IPS-18c (cell line): ENCODE results near the gene GALT.
A peak's percentile ranks its signal among the peaks of the same experiment; 100 is the strongest.

Source experiments
- H3K4me3 ChIP-seq: 2 replicates; pipeline ENCODE4 v1.7.0; 2013; ENCODE audit warnings: low read depth, mild to moderate bottlenecking, low read length, moderate library complexity; ENCODE audit not compliant: insufficient read depth
- H3K9me3 ChIP-seq: one replicate; pipeline ENCODE4 v1.6.1; 2013; ENCODE audit warnings: mild to moderate bottlenecking, low read length, moderate library complexity; ENCODE audit not compliant: control insufficient read depth, insufficient read depth

Gene GALT

DNA sequence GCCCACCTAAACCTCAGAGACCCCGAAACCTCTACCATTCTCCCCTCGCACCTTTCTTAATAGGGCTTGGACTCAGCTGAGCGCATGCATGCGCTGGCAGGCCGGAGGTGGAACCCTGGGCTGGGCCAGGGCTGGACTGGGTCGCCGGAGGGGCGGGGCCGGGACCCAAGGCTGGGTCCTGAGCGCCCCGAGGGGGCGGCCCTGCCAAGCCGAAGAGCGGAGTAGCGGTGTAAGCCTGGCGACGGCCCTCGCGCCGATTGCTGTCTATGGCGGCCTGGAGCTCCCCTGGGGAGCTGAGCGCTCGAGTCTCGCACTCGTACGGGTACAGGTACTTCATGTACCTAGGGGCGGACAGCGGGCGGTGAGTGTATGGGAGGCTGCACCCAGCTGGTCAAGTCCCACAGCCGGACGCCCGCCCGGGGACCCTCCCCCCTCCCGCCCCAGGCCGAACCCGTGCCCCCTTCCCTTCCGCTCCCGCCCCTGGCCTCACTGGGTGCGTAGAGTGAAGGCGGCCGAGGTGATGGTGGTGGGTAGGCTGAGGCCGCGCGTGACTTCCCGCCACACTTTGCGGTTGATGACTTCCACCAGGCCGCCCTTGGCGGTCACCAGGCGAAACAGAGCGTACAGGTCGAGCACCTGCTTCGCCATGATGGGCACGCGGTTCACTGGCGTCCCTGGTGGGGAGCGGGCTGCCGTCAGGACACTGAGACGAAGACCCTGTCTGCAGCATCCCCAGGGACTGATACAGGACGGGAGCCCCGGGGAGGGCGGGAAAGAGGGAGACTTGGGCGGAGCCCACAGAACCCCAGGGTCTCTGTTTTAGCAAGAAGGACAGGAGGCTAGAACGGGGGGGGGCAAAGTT lies 22.9 kb upstream of the GALT start:
- H3K4me3 ChIP-seq, result no peak overlapping the region
- H3K9me3 ChIP-seq, result peaks cover 2% of the 10 kb centered on the region

DNA sequence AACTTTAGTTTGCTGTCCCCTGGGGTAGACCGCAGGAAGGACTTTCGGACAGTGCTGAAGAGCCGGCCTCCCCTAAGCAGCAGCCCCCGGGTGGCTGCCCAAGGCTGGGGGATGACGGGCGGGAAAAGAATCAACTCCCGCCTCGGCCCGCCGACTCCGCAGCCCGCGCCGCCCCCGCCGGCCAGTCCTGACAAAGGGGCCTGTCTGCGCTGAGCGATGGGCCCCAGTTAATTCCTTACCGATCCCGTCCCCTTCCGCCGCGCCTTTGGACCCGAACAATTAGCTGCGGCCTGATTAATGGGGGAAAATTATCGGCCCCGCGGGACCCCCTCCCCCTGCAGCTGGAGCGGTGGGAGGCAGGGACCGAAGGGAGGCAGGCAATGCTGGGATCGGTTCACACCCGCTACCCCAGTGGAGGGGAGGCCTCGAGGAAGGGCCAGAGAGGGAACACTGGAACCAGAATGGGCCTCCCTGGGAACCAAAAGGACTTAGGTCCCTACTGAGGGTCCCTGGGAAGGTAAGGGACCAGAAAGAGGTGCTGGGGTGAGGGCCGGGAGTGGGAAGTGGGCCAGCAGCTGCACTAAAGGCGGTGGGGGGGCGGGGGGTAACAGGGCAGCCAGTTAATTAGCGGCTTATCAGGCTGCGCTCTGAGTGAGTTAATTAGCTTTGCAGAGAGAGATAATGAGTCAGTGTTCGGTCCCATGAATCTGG lies 21.8 kb upstream of the GALT start:
- Histone ChIP-seq H3K4me3 (peak overlapping the region; percentile 43; the same call in 1 of the 2 replicates), H3K9me3 (peaks cover 2% of the 10 kb centered on the region)

GRCh38 chr9:34625186-34625486 lies 21.3 kb upstream of the GALT start:
- H3K9me3 ChIP-seq, result peaks cover 2% of the 10 kb centered on the region
- H3K4me3 ChIP-seq, result no peak overlapping the region

- peaks cover 2% of the 10 kb centered on the region for H3K9me3 ChIP-seq
- peak overlapping the region; percentile 53 for H3K4me3 ChIP-seq
These were observed 18.5 kb upstream of the GALT start for GRCh38 chr9:34627716-34628655.

- no peaks in the 10 kb centered on the region for H3K9me3 ChIP-seq
- H3K4me3 ChIP-seq, result peak within 1 kb of the TSS; percentile 53
These were observed 17.6 kb upstream of the GALT start, which contains the start of gene ARID3C for GRCh38 chr9:34628656-34629490. TSS of gene ARID3C (minus strand) at chr9:34629066. CDS start at chr9:34628014, 1,052 bp downstream.

GRCh38 chr9:34629491-34629808 lies 17.0 kb upstream of the GALT start:
- Histone ChIP-seq H3K9me3 (no peaks in the 10 kb centered on the region), H3K4me3 (0 out of 2 replicates have a peak overlapping the region, but pooled peaks have one; percentile 53)

DNA sequence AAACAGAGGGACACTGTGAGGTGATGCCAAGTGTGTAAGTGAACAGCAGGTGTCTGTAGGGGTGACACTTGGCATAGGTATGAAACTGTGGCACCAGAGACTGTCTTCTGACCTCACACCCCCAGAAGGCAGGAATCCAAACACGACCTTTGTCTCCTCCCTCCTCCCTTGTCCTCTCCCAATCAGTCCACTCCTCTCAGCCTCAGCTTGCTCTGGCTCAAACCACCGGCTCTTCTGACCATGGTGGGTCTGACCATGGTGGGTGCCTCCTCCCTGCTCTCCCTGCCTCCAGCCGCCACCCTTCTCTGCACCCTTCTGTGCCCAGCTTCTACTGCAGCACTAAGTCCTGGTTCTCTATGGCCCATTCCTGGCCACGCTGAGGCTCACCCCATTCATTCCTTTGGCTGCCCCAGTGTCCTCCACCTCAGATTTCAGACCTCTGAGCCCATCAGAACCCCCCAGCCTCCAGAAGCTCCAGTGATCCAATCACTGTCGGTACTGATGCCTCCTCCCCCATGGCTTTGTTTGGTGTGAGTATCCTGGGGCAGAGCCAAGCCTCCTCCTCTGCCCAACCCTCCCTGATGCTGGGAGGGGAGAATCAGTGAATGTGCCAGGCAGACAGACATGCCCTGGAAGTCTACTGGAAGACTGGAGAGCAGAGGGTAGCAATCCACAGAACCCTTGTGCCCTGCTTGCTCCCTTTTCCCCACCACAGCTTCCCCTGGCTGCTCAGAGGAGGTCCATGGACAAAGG lies 15.9 kb upstream of the GALT start:
- no peak overlapping the region for H3K4me3 ChIP-seq
- H3K9me3 ChIP-seq, result no peaks in the 10 kb centered on the region

- H3K9me3 ChIP-seq, result no peaks in the 10 kb centered on the region
- no peak overlapping the region for H3K4me3 ChIP-seq
These were observed 13.3 kb upstream of the GALT start for GRCh38 chr9:34633166-34633565.

DNA sequence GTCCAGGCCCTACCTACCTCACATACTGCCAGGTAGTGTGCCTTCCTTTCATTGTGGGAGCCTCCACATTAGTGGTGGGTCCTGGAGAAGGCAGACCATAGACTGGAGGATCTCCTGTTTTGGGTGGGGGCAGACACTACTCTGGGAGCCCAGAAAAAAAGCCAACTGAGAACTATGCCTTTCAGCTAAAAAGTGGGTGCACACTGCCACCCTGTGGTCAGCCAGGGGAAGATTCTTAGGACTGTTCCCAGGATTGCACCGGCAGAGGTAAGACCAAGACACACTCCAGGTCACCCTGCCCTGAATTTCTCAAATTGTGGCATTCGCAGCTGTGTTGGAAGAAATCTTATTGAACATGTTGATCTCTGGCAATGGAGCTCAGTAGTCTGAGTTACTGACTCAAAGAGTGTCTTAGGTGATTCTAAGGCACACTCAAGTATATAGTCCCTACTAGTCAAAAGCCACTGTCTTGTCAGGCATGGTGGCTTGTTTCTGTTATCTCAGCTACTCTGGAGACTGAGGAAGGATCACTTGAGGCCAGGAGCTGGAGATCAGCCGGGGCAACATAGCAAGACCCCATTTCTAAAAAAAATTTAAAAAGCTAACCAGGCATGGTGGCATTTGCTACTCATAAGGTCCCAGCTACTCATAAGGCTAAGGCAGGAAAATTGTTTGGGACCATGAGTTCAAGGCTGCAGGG lies 12.5 kb upstream of the GALT start:
- no peaks in the 10 kb centered on the region for H3K9me3 ChIP-seq
- H3K4me3 ChIP-seq, result no peak overlapping the region

DNA sequence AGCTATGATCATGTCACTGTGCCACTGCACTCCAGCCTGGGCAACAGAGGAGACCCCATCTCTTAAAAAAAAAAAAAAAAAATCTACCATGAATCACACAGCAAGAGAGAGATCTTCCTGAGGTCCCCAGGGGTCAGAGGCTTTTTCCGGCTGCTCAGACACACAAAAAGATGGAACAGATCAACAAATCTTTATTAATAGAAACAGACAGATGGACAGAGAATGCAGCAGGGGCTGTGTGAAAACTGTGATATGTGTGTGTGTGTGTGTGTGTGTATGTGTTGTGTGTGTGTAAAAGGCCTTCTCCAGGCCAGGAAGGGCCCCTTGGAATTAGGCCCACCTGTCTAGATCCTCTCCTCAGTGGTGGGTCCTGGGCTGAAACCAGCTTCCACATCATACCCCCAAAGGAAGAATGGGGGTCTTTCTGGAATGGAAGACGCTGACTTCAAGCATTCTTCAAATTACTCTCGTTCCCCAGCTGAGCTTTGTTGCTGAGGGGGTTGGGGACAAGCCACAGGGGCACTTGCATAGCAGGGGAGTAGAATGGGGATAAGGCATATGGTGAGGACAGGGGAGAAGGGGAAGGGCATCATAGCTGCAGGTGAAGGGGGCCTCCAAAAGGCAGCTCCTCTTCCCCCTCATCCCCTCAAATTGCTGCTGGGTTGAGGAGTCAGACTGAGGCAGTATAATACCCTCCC lies 11.8 kb upstream of the GALT start:
- H3K9me3 ChIP-seq, result no peaks in the 10 kb centered on the region
- H3K4me3 ChIP-seq, result no peak overlapping the region

DNA sequence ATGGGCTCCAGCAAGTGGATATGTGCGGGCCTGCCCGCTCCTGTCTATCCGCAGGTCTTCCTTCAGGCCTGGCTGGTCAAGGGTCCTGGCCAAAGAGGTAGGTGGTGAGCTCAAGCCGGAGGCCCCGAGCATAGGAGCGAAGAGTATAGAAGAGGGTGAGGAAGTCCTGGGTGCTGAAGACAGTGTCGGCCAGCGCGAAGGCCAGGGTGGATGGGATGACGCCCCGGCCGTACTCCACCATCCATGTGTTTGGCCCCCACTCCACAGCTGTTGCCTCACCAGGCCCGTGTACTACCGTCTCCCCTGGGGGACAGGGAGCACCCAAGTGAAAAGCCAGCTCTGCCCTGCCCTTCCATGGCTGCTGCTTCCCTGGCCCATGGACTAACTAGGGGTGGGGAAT lies 10.9 kb upstream of the GALT start:
- Histone ChIP-seq H3K9me3 (no peaks in the 10 kb centered on the region), H3K4me3 (no peak overlapping the region)

GRCh38 chr9:34636791-34637355 lies 9.6 kb upstream of the GALT start:
- H3K9me3 ChIP-seq, result no peaks in the 10 kb centered on the region
- H3K4me3 ChIP-seq, result peak overlapping the region; percentile 94

DNA sequence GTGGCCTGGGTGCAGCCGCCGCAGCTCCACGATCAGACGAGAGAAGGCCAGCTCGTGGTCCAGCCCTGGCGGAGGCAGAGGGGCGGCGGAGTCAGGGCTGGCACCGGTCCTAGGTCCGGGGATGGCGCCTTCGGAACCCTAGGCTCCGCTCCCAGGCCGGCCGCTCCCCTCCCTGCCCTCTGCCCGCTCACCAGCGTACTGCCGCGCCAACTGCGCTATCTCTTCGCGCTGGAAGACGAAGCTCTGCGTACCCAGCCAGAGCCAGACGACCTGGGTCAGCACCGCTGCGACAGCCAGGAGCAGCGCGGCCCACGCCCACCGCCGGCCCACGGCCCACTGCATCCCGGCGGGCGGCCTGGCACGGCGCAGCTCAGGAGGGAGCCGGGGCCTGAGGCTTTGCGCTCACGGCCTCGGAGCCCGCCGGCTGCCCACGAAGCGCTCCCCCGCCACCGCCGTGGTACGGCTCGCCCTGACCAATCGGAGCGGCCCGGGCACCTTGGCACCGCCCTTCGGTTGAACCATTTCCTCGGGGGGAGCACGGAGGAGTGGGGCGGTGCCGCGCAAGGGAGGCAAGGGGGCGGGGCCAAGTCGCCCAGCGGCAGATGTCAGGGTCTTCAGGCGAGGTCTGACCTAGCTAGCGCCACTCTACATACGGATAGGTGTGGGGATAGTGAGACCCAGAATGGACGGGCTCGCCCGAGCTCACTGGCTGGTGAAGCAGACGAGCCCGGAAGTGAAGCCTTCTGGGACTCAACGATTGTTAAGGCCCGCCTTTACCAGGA lies 8.9 kb upstream of the GALT start, which contains the start of gene SIGMAR1:
Gene SIGMAR1, minus strand, starts transcription at position 432 of the 782 bp plus-strand sequence. Its CDS starts 90 bp downstream, at position 342.
- Histone ChIP-seq H3K9me3 (no peaks in the 10 kb centered on the region), H3K4me3 (peak within 1 kb of the TSS; percentile 94)

- Histone ChIP-seq H3K9me3 (no peaks in the 10 kb centered on the region), H3K4me3 (peak overlapping the region; percentile 94)
These were observed 8.4 kb upstream of the GALT start for GRCh38 chr9:34638138-34638445.
